GM12801 (cell line): ENCODE data around the gene CD81.

Source experiments
- CTCF ChIP-seq: IDR thresholded peaks from one replicate; pipeline ENCODE4 v1.5.1; 2011; ENCODE audit warnings: control low read depth; ENCODE audit not compliant: insufficient read length; ENCODE audit errors: extremely low read depth

Gene CD81

GRCh38 chr11:2381494-2382128 is 4.5 kb downstream of the CD81 start:
- TF ChIP-seq CTCF, result no peak

- TF ChIP-seq CTCF, result no peak
Measured at GRCh38 chr11:2382129-2382517, 5.0 kb downstream of the CD81 start.

- TF ChIP-seq CTCF, result no peak
Measured at GRCh38 chr11:2382936-2383851, 6.1 kb downstream of the CD81 start.

- no peak for TF ChIP-seq CTCF
Measured at GRCh38 chr11:2383852-2384804, 7.0 kb downstream of the CD81 start.

- TF ChIP-seq CTCF, result no peak
Measured at GRCh38 chr11:2385156-2386151, 8.3 kb downstream of the CD81 start.

GRCh38 chr11:2386591-2386990 is 9.5 kb downstream of the CD81 start:
- no peak for TF ChIP-seq CTCF
